A549 (cell line): ENCODE measurements around the gene DIAPH2.

Experiments
- CBX2 ChIP-seq: fragments of 200-600 bp; sonication (generic); IDR thresholded peaks from 2 replicates; pipeline ENCODE4 v1.6.1; 2016; ENCODE audit warnings: low read depth, mild to moderate bottlenecking, borderline replicate concordance
- CTCF ChIP-seq: fragments of >200 bp; sonication (Bioruptor Twin); formaldehyde crosslinking; IDR thresholded peaks from 3 replicates; pipeline ENCODE4 v1.5.1; 2016
- EHMT2 ChIP-seq: fragments of 200-600 bp; sonication (generic); IDR thresholded peaks from 2 replicates; pipeline ENCODE4 v1.6.1; 2016; ENCODE audit warnings: antibody characterized with exemption, low read depth, mild to moderate bottlenecking, moderate library complexity
- HDAC2 ChIP-seq: fragments of 200-600 bp; sonication (generic); IDR thresholded peaks from 2 replicates; pipeline ENCODE4 v1.6.1; 2016
- KDM1A ChIP-seq: fragments of 200-600 bp; sonication (generic); IDR thresholded peaks from 2 replicates; pipeline ENCODE4 v1.6.1; 2016; ENCODE audit warnings: low read depth, mild to moderate bottlenecking
- MAX ChIP-seq: IDR thresholded peaks from 2 replicates; pipeline ENCODE4 v1.6.1; 2012
- POLR2A ChIP-seq: IDR thresholded peaks from 2 replicates; pipeline ENCODE4 v1.6.1; 2012; ENCODE audit warnings: mild to moderate bottlenecking, low read length
- POLR2AphosphoS2 ChIP-seq: conservative IDR thresholded peaks from 2 replicates; pipeline ENCODE4 v1.6.1; 2012; ENCODE audit warnings: low read length, improper control_type of control experiment, inconsistent platforms
- REST ChIP-seq: fragments of 200-600 bp; sonication (generic); IDR thresholded peaks from 2 replicates; pipeline ENCODE4 v1.6.1; 2016; ENCODE audit warnings: antibody characterized with exemption, mild to moderate bottlenecking, moderate library complexity
- ZFP36 ChIP-seq: fragments of 450-650 bp; IDR thresholded peaks from 2 replicates; pipeline ENCODE4 v1.6.1; 2014; ENCODE audit warnings: borderline replicate concordance; ENCODE audit not compliant: partially characterized antibody
- ZSCAN20 ChIP-seq: fragments of 250-450 bp; sonication (Bioruptor Pico); IDR thresholded peaks from 2 replicates; pipeline ENCODE4 v1.8.0; 2022; ENCODE audit warnings: mild to moderate bottlenecking, moderate library complexity

- no peak for TF ChIP-seq REST
- TF ChIP-seq POLR2A, result no peak
- no peak for TF ChIP-seq KDM1A
- TF ChIP-seq POLR2AphosphoS2, result no peak
- TF ChIP-seq CTCF, result no peak
- no peak for TF ChIP-seq EHMT2
- no peak for TF ChIP-seq ZFP36
- TF ChIP-seq MAX, result no peak
- no peak for TF ChIP-seq CBX2
- TF ChIP-seq HDAC2, result no peak
- TF ChIP-seq ZSCAN20, result no peak
Observed at GRCh38 chrX:96688789-96689188, 4.1 kb downstream of the DIAPH2 start.
